Right lobe of liver (tissue), 6 donors: Measurements from ENCODE around the gene TLX2. TPM values are rescaled to one million over a fixed set of nuclear protein-coding genes. Genes with fewer than 3 reads are reported as not detected.

Source experiments
- ATAC-seq, 4 donors: fragments of 200-7000 bp; cut with Tn5 transposase; one replicate each; pipeline ENCODE4 v1.9.1; 2020; ENCODE audit warnings: mild to moderate bottlenecking in 4 of 4, moderate library complexity in 4 of 4
- DNase-seq, 3 donors: peaks; one replicate each; pipeline ENCODE4 v3.0.0-alpha.2; 2020
- H3K27ac ChIP-seq, 3 donors: fragments of 200-600 bp; one replicate each; pipeline ENCODE4 v1.8.0; 2022
- H3K27me3 ChIP-seq, 2 donors: fragments of 200-600 bp; one replicate each; pipeline ENCODE4 v1.8.0; 2022
- H3K36me3 ChIP-seq, 4 donors: fragments of 200-600 bp; sonication (generic) in 1 of 4; one replicate each; pipeline versions ENCODE4 v1.5.1 to v1.8.0; 2017 to 2022; ENCODE audit warnings: control low read depth in 1 of 4
- H3K4me1 ChIP-seq, 4 donors: fragments of 200-600 bp; sonication (generic) in 1 of 4; one replicate each; pipeline versions ENCODE4 v1.5.1 to v1.8.0; 2017 to 2022; ENCODE audit warnings: control low read depth in 1 of 4
- H3K4me3 ChIP-seq, 3 donors: fragments of 200-600 bp; one replicate each; pipeline ENCODE4 v1.8.0; 2022
- H3K9me3 ChIP-seq, 4 donors: fragments of 200-600 bp; sonication (generic) in 1 of 4; one replicate each; pipeline versions ENCODE4 v1.5.1 to v1.8.0; 2017 to 2022; ENCODE audit warnings: control low read depth in 1 of 4
- POLR2A ChIP-seq: fragments of 450-650 bp; IDR thresholded peaks from one replicate; pipeline ENCODE4 v1.6.1; 2017; ENCODE audit warnings: antibody characterized with exemption, mild to moderate bottlenecking
- WGBS: methylation state at CpG from one replicate; pipeline ENCODE4 v1.1.6; 2018; ENCODE audit warnings: low coverage, low lambda C conversion rate; ENCODE audit not compliant: insufficient coverage; ENCODE audit errors: missing lambda C conversion rate; 5-methylcytosine and 5-hydroxymethylcytosine counted together
- intact Hi-C, 2 donors: fragments of 100-400 bp; cut with DNase I; formaldehyde crosslinking; loops; one replicate each; pipeline versions ENCODE4 v1.11.2 to v1.14.1; 2022
- total RNA-seq, 6 experiments: library from RNA; depleted of rRNA in 2 of 6; stranded (reverse); fragments of >200 nt in 2 of 6; fragmentation: NEBNext Ultra II Directional in 3 of 6; extraction: Animal tissue kit (Norgen Biotek cat#: 25700) in 3 of 6; gene quantifications; one replicate each; pipeline versions ENCODE4 v1.1.0 to v1.2.4, GENCODE V29; 2016 to 2023
- TF ChIP-seq, protein P1 (sequence below), 4 donors: fragments of 200-600 bp in 3 of 4; fragments of 450-650 bp in 1 of 4; IDR thresholded peaks; one replicate each; pipeline versions ENCODE4 v1.5.1 to v1.8.0; 2016 to 2022; ENCODE audit warnings: antibody characterized with exemption in 4 of 4, mild to moderate bottlenecking in 2 of 4
- donor health status: DM: no; HTN: yes; CAD: no.
- donor health status: DM: no; HTN: no; CAD: no.
- donor health status: DM: no; HTN: no; CAD: no.
- donor health status: DM: no; HTN: yes; CAD: no.
- donor health status: DM: no; HTN: yes; CAD: no.

The TLX2 gene
- total RNA-seq, 6 experiments from 2014 or later, result not detected

DNA sequence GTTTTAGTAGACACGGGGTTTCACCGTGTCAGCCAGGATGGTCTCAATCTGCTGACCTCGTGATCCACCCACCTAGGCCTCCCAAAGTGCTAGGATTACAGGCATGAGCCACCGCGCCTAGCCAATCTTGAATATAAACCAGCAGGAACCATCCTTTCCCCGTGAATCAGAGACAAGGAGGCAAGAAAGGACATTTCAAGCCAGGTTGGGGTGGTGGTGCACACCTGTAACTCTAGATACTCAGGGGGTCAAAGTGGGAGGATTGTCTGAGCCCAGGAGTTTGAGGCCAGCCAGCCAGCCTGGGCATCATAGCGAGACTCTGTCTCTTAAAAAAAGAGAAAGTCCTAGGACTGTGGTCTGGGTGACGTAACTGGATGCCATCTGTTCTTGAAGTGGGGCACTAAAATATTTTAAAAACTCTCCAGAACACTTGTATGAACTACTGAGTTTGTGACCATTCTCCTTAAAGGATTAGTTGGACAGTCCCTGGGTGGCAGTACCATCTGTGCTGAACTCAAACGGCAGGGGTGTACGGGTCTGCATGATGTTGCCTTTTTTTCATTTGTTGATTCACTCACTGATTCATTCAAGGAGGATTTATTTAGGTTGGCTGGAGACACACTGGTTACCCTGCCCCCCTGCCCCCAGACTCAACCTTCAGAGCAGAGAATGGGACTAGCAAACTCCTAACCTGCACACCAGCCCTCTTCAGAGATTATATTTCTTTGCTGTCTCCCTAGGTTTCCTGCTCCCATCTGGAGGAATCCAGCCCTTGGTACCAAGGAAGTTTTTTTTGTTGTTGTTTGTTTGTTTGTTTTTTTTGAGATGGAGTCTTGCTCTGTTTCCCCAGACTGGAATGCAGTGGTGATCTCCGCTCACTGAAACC, 2.9 kb upstream of the TLX2 start:
- Histone ChIP-seq H3K4me1 (peaks cover 0 to 15% (median 2%) of the 10 kb centered on the region in 4 donors), H3K9me3 (no peaks in the 10 kb centered on the region), H3K27me3 (peaks cover 6 to 38% of the 10 kb centered on the region in 2 donors), H3K4me3 (no peak overlapping the region), H3K36me3 (no peaks in the 10 kb centered on the region), H3K27ac (no peak overlapping the region)
- no peak for TF ChIP-seq POLR2A
- TF ChIP-seq, protein P1, sequence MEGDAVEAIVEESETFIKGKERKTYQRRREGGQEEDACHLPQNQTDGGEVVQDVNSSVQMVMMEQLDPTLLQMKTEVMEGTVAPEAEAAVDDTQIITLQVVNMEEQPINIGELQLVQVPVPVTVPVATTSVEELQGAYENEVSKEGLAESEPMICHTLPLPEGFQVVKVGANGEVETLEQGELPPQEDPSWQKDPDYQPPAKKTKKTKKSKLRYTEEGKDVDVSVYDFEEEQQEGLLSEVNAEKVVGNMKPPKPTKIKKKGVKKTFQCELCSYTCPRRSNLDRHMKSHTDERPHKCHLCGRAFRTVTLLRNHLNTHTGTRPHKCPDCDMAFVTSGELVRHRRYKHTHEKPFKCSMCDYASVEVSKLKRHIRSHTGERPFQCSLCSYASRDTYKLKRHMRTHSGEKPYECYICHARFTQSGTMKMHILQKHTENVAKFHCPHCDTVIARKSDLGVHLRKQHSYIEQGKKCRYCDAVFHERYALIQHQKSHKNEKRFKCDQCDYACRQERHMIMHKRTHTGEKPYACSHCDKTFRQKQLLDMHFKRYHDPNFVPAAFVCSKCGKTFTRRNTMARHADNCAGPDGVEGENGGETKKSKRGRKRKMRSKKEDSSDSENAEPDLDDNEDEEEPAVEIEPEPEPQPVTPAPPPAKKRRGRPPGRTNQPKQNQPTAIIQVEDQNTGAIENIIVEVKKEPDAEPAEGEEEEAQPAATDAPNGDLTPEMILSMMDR (IDR thresholded peaks at IDR 0.05), result no peak
- no peak for ATAC-seq
- 26% methylated on average over 8 of the region's 11 CpGs for WGBS
- intact Hi-C loops, result no loop called here
- no peak for DNase-seq

DNA sequence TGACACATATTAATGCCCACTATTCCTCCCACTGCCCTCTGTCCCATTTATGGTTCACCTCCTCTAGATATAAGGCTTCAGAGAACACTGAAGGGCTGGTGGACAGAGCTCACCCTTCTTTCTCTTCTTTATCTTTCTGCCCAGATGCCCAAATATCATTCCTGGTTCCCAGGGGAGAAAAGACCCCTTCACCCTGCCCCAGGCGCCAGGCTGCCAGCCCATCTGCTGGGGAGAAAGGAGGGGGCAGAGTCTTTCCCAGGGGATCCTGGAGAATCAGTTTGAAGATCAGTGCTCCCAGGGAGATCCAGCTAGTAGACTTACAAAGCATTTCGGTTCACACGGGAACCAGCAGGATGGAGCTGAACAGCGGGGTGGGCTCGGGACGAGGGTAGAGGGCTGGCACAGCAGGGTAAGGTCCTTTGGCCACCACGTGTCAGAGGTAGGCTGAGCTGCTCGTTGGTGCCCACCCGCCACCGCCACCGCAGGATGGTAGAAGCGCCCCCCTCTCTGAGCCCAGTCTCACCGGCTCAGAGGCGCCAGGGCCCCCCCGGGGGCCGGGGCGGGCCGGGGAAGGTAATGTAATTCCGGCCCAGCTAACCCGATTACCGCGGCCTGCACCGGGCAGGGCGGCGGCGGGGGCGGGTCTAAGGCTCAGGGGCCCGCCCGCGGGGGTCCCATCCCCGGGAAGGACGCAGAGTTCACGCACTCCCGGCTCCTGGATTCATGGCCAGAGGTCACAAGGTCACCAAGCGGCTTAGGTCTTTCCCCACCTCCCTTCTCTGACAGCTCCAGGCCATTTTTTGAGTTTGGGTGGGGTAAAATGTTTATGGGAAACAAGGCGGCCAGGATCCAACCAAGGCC, 1.3 kb upstream of the TLX2 start:
- H3K27ac ChIP-seq, result no peak overlapping the region
- H3K27me3 ChIP-seq, result peaks cover 6 to 52% of the 10 kb centered on the region in 2 donors
- TF ChIP-seq POLR2A, result no peak
- TF ChIP-seq, protein P1 (IDR thresholded peaks at IDR 0.05), result no peak
- WGBS, result 3% methylated on average over 12 of the region's 36 CpGs
- no peak for DNase-seq
- H3K36me3 ChIP-seq, result no peaks in the 10 kb centered on the region
- H3K4me1 ChIP-seq, result peaks cover 0 to 12% (median 0%) of the 10 kb centered on the region in 4 donors
- no peak overlapping the region for H3K4me3 ChIP-seq
- ATAC-seq, result no peak
- intact Hi-C loops, result no loop called here
- no peaks in the 10 kb centered on the region for H3K9me3 ChIP-seq

DNA sequence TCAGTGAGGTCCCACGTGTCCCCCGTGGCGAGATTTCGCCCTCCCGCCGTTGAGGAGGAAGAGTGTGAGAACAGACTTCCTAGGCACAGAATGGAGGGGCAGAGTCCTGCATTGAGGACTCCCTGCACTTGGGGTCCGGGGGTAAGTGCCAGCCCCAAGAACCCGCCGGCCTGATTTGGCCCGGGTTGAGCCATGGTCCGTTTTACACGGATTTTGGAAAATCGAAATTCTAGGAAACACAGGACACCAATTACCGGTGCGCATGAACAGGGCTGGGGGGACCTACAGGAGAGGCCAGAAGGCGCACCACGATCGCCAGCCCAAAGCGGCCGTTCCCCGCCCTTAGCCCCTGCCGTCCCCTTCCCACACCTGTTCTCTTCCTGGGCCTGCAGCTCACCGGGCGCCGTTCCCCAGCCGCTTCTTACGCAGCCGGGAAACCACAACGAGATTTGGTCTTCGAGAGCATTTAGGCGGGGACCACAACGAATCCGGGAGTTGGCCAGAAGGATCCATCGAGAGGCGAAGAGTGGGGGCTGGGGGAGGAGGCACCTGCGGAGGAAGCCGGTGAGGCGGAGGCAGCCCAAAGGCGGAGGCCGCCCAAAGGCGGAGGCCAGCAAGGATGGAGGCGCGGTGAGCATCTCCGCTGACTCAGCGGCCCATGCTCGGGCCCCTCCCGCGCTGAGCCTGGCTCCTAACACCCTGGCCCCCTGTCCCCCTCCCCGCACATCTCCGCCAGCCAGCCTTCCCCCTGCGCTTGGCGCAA, 464 bp upstream of the TLX2 start:
- H3K36me3 ChIP-seq, result no peaks in the 10 kb centered on the region
- ATAC-seq (peak in 1 of 4 donors; percentile 4), DNase-seq (no peak)
- H3K4me1 ChIP-seq, result peaks cover 0 to 12% (median 0%) of the 10 kb centered on the region in 4 donors
- TF ChIP-seq, protein P1 (IDR thresholded peaks at IDR 0.05), result no peak
- TF ChIP-seq POLR2A, result no peak
- no peaks in the 10 kb centered on the region for H3K9me3 ChIP-seq
- WGBS, result 4% methylated on average over 30 of the region's 52 CpGs
- peaks cover 6 to 52% of the 10 kb centered on the region in 2 donors for H3K27me3 ChIP-seq
- H3K27ac ChIP-seq, result no peak overlapping the region
- no peak overlapping the region for H3K4me3 ChIP-seq
- intact Hi-C loops, result no loop called here

DNA sequence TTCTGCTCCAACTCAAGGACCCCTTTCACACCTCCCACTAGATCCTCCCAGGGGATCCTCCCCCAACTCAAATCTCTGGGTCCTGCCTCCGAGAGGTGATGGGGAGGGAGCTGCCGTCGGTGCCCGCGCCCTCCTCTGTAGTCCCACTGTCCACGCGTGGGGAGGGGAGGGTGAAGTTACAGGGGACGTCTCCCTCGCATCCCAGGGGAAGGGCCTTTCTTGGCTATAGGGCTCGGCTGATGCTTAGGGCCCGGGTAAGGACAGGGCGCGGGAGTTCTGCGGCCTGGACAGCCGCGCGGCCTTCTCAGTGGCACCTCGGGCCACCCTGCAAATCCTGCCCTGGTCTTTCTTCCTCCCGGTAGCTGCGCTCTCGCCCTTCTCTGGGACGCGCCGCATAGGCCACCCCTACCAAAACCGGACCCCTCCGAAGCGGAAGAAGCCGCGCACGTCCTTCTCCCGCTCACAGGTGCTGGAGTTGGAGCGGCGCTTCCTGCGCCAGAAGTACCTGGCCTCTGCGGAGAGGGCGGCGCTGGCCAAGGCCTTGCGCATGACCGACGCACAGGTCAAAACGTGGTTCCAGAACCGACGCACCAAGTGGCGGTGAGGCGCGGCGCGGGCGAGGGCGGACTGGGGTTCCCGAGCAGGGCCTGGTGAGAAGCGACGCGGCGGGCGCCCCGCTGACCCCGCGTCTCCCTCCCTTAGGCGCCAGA, 1.2 kb downstream of the TLX2 start:
- Histone ChIP-seq H3K27ac (no peak overlapping the region), H3K4me1 (peaks cover 0 to 12% (median 0%) of the 10 kb centered on the region in 4 donors), H3K36me3 (no peaks in the 10 kb centered on the region), H3K4me3 (peak overlapping the region; percentile 10 to 36 (median 16)), H3K27me3 (peaks cover 6 to 52% of the 10 kb centered on the region in 2 donors), H3K9me3 (no peaks in the 10 kb centered on the region)
- intact Hi-C loops, result no loop called here
- 0% methylated on average over 1 of the region's 60 CpGs for WGBS
- no peak for TF ChIP-seq POLR2A
- TF ChIP-seq, protein P1 (IDR thresholded peaks at IDR 0.05), result no peak
- ATAC-seq, result peak in 3 of 4 donors; percentile 8 to 45 (median 41)
- no peak for DNase-seq
